Measurements from ENCODE around the gene ANKRD39.
"Not testable (repeated sequence)": the region's sequence is repeated elsewhere in the genome, so short reads cannot be mapped to it uniquely, and the experiment has no call there.

The ANKRD39 gene

DNA sequence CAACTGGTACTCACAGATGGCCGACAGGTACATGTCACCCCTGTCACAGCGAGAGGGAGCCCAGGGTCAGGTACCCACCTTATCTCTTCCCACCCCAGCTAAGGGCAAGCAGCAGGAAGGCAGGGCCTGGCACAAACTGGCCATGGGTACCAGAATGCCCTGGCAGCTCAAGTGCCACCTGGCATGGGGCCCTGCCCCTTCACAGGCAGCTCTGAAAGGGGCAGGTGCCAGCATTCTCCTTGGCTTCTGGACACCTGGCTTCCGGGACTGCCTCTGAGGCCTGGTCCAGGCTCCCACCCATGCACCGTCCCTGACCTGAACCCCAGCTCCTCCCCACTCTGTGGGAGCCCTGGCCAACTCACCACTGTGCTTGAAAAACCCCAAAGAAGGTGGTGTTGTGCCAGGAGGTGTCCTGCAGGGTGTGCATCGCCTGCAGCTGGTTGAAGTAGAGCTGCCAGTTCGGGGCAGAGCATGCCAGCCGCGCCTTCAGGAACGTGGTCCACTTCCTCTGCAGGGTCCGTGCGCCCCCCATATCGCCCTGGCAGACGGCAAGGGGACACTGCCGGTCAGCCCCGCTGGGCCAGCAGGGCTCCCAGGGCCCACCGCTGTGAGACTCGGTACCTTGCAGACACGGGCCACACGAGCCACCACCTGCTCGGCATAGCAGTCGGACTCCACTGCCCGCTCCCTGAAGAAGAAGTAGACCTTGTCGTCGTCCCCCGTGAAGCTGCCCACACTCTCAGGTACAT is 6.7 kb upstream of the ANKRD39 start:
- no peak overlapping the region for H3K27ac ChIP-seq

GRCh38 chr2:96863575-96864342 is 5.9 kb upstream of the ANKRD39 start:
- no peak overlapping the region for H3K4me2 ChIP-seq
- TF ChIP-seq, protein P1, sequence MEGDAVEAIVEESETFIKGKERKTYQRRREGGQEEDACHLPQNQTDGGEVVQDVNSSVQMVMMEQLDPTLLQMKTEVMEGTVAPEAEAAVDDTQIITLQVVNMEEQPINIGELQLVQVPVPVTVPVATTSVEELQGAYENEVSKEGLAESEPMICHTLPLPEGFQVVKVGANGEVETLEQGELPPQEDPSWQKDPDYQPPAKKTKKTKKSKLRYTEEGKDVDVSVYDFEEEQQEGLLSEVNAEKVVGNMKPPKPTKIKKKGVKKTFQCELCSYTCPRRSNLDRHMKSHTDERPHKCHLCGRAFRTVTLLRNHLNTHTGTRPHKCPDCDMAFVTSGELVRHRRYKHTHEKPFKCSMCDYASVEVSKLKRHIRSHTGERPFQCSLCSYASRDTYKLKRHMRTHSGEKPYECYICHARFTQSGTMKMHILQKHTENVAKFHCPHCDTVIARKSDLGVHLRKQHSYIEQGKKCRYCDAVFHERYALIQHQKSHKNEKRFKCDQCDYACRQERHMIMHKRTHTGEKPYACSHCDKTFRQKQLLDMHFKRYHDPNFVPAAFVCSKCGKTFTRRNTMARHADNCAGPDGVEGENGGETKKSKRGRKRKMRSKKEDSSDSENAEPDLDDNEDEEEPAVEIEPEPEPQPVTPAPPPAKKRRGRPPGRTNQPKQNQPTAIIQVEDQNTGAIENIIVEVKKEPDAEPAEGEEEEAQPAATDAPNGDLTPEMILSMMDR (conservative IDR thresholded peaks at IDR 0.05; ENCODE audit: low read depth, low read length) = no peak
- H2AFZ ChIP-seq (ENCODE audit: low read depth) = no peak overlapping the region
- peaks cover 5% of the 10 kb centered on the region; the same call in 1 of the 2 replicates for H3K79me2 ChIP-seq (ENCODE audit: insufficient read depth, low read depth)
- H3K36me3 ChIP-seq (ENCODE audit: insufficient read depth) = peaks cover 2% of the 10 kb centered on the region; the same call in 1 of the 2 replicates
- peaks cover under 1% of the 10 kb centered on the region for H3K4me1 ChIP-seq (ENCODE audit: low read depth, poor library complexity, severe bottlenecking)
- H3K27ac ChIP-seq = no peak overlapping the region
- no peak overlapping the region for H3K4me3 ChIP-seq (IDR thresholded peaks at IDR 0.05; ENCODE audit: insufficient read depth, low read depth, low read length)
- H3K9ac ChIP-seq = no peak overlapping the region
- no peaks in the 10 kb centered on the region for H3K27me3 ChIP-seq (ENCODE audit: insufficient read depth, low read depth)
- no peaks in the 10 kb centered on the region for H4K20me1 ChIP-seq (ENCODE audit: insufficient read depth)

More for the DNA sequence above, 6.7 kb upstream of the ANKRD39 start:
- no peaks in the 10 kb centered on the region for H3K4me1 ChIP-seq (ENCODE audit: low read depth, poor library complexity, severe bottlenecking)
- H3K36me3 ChIP-seq (ENCODE audit: insufficient read depth) = peaks cover 2% of the 10 kb centered on the region; the same call in 1 of the 2 replicates
- peaks cover 5% of the 10 kb centered on the region; the same call in 1 of the 2 replicates for H3K79me2 ChIP-seq (ENCODE audit: insufficient read depth, low read depth)
- TF ChIP-seq, protein P1 (conservative IDR thresholded peaks at IDR 0.05; ENCODE audit: low read depth, low read length) = no peak
- no peak overlapping the region for H2AFZ ChIP-seq (ENCODE audit: low read depth)
- no peak overlapping the region for H3K4me2 ChIP-seq
- H3K4me3 ChIP-seq (IDR thresholded peaks at IDR 0.05; ENCODE audit: insufficient read depth, low read depth, low read length) = no peak overlapping the region
- no peak overlapping the region for H3K9ac ChIP-seq
- H3K27me3 ChIP-seq (ENCODE audit: insufficient read depth, low read depth) = no peaks in the 10 kb centered on the region
- H4K20me1 ChIP-seq (ENCODE audit: insufficient read depth) = no peaks in the 10 kb centered on the region

GRCh38 chr2:96863056-96863455 is 5.2 kb upstream of the ANKRD39 start:
- not testable (repeated sequence) for H3K27ac ChIP-seq; H3K9ac ChIP-seq; H3K36me3 ChIP-seq (ENCODE audit: insufficient read depth); H3K4me3 ChIP-seq (IDR thresholded peaks at IDR 0.05; ENCODE audit: insufficient read depth, low read depth, low read length); H3K79me2 ChIP-seq (ENCODE audit: insufficient read depth, low read depth); H3K27me3 ChIP-seq (ENCODE audit: insufficient read depth, low read depth); H3K4me2 ChIP-seq; H4K20me1 ChIP-seq (ENCODE audit: insufficient read depth); H2AFZ ChIP-seq (ENCODE audit: low read depth); H3K4me1 ChIP-seq (ENCODE audit: low read depth, poor library complexity, severe bottlenecking)

GRCh38 chr2:96861074-96861473 is 3.3 kb upstream of the ANKRD39 start:
- H3K79me2 ChIP-seq (ENCODE audit: insufficient read depth, low read depth) = peaks cover 16% of the 10 kb centered on the region
- peaks cover 7% of the 10 kb centered on the region for H3K4me1 ChIP-seq (ENCODE audit: low read depth, poor library complexity, severe bottlenecking)
- H3K27me3 ChIP-seq (ENCODE audit: insufficient read depth, low read depth) = no peaks in the 10 kb centered on the region
- TF ChIP-seq, protein P1 (conservative IDR thresholded peaks at IDR 0.05; ENCODE audit: low read depth, low read length) = no peak
- H3K9ac ChIP-seq = no peak overlapping the region
- H3K4me2 ChIP-seq = no peak overlapping the region
- H4K20me1 ChIP-seq (ENCODE audit: insufficient read depth) = no peaks in the 10 kb centered on the region; the same call in 1 of the 2 replicates
- peaks cover 2% of the 10 kb centered on the region; the same call in 1 of the 2 replicates for H3K36me3 ChIP-seq (ENCODE audit: insufficient read depth)
- no peak overlapping the region for H3K4me3 ChIP-seq (IDR thresholded peaks at IDR 0.05; ENCODE audit: insufficient read depth, low read depth, low read length)
- H2AFZ ChIP-seq (ENCODE audit: low read depth) = no peak overlapping the region
- no peak overlapping the region for H3K27ac ChIP-seq
